ENCODE results near the gene ITLN2.
A peak's percentile ranks its signal among the peaks of the same experiment; 100 is the strongest.
"Not testable (repeated sequence)": the region's sequence is repeated elsewhere in the genome, so short reads cannot be mapped to it uniquely, and the experiment has no call there.

The ITLN2 gene

GRCh38 chr1:160945079-160945478 is 9.5 kb downstream of the ITLN2 start:
- H3K4me3 ChIP-seq (replicated peaks in 1 of 2; ENCODE audit: low read depth in 2 of 2, low read length in 2 of 2) = no peak overlapping the region
- TF ChIP-seq CTCF (IDR thresholded peaks at IDR 0.05; ENCODE audit: low read depth, low read length) = no peak
- peak in 1 of 2 donors; percentile 55 for DNase-seq (ENCODE audit: low read depth in 2 of 2)

- TF ChIP-seq CTCF (IDR thresholded peaks at IDR 0.05; ENCODE audit: low read depth, low read length) = peak; percentile 6
- no peak overlapping the region for H3K4me3 ChIP-seq (replicated peaks in 1 of 2; ENCODE audit: low read depth in 2 of 2, low read length in 2 of 2)
- DNase-seq (ENCODE audit: low read depth in 2 of 2) = peak in 1 of 2 donors; percentile 38
Observed at GRCh38 chr1:160942926-160943325, 11.7 kb downstream of the ITLN2 start.

GRCh38 chr1:160936666-160937065 is 17.9 kb downstream of the ITLN2 start:
- DNase-seq (ENCODE audit: low read depth in 2 of 2); H3K4me3 ChIP-seq (replicated peaks in 1 of 2; ENCODE audit: low read depth in 2 of 2, low read length in 2 of 2): not testable (repeated sequence)

GRCh38 chr1:160935527-160936258 is 18.9 kb downstream of the ITLN2 start:
- no peak overlapping the region for H3K4me3 ChIP-seq (replicated peaks in 1 of 2; ENCODE audit: low read depth in 2 of 2, low read length in 2 of 2)
- no peak for TF ChIP-seq CTCF (IDR thresholded peaks at IDR 0.05; ENCODE audit: low read depth, low read length)
- DNase-seq (ENCODE audit: low read depth in 2 of 2) = no peak

- not testable (repeated sequence) for H3K4me3 ChIP-seq (replicated peaks in 1 of 2; ENCODE audit: low read depth in 2 of 2, low read length in 2 of 2); DNase-seq (ENCODE audit: low read depth in 2 of 2)
Observed at GRCh38 chr1:160933305-160933704, 21.3 kb downstream of the ITLN2 start.

GRCh38 chr1:160925652-160926244 is 28.9 kb downstream of the ITLN2 start:
- peak in 1 of 2 donors; percentile 14 for DNase-seq (ENCODE audit: low read depth in 2 of 2)
- TF ChIP-seq CTCF (IDR thresholded peaks at IDR 0.05; ENCODE audit: low read depth, low read length) = no peak
- no peak overlapping the region for H3K4me3 ChIP-seq (replicated peaks in 1 of 2; ENCODE audit: low read depth in 2 of 2, low read length in 2 of 2)

- TF ChIP-seq CTCF (IDR thresholded peaks at IDR 0.05; ENCODE audit: low read depth, low read length) = no peak
- H3K4me3 ChIP-seq (replicated peaks in 1 of 2; ENCODE audit: low read depth in 2 of 2, low read length in 2 of 2) = no peak overlapping the region
- no peak for DNase-seq (ENCODE audit: low read depth in 2 of 2)
Observed at GRCh38 chr1:160924791-160925651, 29.6 kb downstream of the ITLN2 start.
